ENCODE results near the gene RGL1. TPM values are rescaled to one million over a fixed set of nuclear protein-coding genes. Genes with fewer than 3 reads are reported as not detected.

The RGL1 gene
- total RNA-seq, 1 donor from 2014 or later = 5.9 TPM

GRCh38 chr1:183862967-183863366, 58.0 kb downstream of the RGL1 start:
- Mint-ChIP-seq H3K27me3 (no peaks in the 10 kb centered on the region), H3K36me3 (ENCODE audit: insufficient read depth) (peaks cover 1% of the 10 kb centered on the region), H3K9me3 (ENCODE audit: low read depth) (no peaks in the 10 kb centered on the region), H3K27ac (no peak overlapping the region), H3K4me1 (ENCODE audit: low read depth) (peaks cover 1% of the 10 kb centered on the region), H3K4me3 (ENCODE audit: low read depth) (no peak overlapping the region)
- no peak for TF ChIP-seq CTCF (IDR thresholded peaks at IDR 0.05; ENCODE audit: unreplicated experiment)
- DNase-seq (ENCODE audit: low spot score, unreplicated experiment) = no peak

DNA sequence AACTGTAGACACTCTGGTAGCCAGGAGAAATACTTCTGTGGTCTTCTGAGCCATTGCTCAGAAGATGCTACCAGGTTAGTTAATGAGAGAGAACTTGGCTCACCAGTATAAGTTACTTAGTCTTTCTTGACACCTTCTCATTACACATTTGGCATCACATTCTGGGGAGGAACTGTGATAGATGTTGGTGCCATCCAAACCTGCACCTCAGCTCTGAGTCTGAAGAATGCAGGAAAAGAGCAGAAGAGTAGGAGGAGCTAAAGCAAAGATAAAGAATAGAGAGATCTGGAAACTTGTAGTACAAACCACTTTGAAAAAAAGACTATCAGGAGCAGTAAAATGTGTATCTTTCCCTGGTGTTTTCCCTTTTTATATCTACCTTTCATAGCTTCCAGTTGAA, 58.9 kb downstream of the RGL1 start:
- no peak for DNase-seq (ENCODE audit: low spot score, unreplicated experiment)
- H3K4me3 Mint-ChIP-seq (ENCODE audit: low read depth) = no peak overlapping the region
- H3K27ac Mint-ChIP-seq = no peak overlapping the region
- peaks cover 1% of the 10 kb centered on the region for H3K4me1 Mint-ChIP-seq (ENCODE audit: low read depth)
- no peaks in the 10 kb centered on the region for H3K9me3 Mint-ChIP-seq (ENCODE audit: low read depth)
- no peak for TF ChIP-seq CTCF (IDR thresholded peaks at IDR 0.05; ENCODE audit: unreplicated experiment)
- H3K27me3 Mint-ChIP-seq = no peaks in the 10 kb centered on the region
- H3K36me3 Mint-ChIP-seq (ENCODE audit: insufficient read depth) = peaks cover 1% of the 10 kb centered on the region

DNA sequence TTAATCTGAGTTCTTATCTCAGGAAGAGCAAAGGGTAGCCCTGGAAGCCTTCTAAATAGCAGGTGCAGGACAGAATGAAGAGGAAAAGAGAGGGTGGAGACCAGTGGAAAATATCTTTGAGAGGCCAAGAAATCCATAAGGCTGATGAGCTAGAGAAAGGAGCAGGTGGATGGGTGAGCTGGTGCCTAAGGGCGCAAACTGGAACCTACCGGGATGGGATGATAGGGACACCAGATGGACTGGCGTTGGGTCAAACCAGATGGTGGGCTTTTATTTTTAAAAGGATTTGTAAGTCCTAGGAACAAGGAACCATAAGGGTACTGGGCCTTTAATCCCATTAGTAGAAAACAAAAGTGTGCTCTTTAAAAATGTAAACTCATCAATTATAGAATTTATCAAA, 59.7 kb downstream of the RGL1 start:
- TF ChIP-seq CTCF (IDR thresholded peaks at IDR 0.05; ENCODE audit: unreplicated experiment) = no peak
- H3K27ac Mint-ChIP-seq = no peak overlapping the region
- H3K4me1 Mint-ChIP-seq (ENCODE audit: low read depth) = no peaks in the 10 kb centered on the region
- no peaks in the 10 kb centered on the region for H3K36me3 Mint-ChIP-seq (ENCODE audit: insufficient read depth)
- H3K9me3 Mint-ChIP-seq (ENCODE audit: low read depth) = no peaks in the 10 kb centered on the region
- no peak for DNase-seq (ENCODE audit: low spot score, unreplicated experiment)
- no peak overlapping the region for H3K4me3 Mint-ChIP-seq (ENCODE audit: low read depth)
- H3K27me3 Mint-ChIP-seq = no peaks in the 10 kb centered on the region

DNA sequence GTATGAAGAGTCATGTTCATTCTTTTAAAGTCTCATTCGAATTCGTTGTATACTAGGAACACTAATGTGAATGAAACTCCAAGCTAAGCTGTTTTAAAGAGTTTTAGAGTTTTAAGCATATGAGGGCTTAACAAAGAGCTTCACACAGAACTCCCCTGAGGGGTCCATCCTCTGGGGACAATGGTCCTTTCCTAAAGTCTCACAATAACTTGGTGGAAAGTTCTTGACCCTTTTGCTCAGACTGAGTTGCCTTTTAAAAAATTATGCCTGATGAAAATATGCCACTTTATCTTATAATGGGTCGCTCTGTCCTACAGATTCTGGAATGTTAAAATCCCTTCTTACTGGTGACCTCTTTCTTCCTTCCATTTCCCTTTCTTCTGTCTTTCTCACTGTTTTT, 64.3 kb downstream of the RGL1 start:
- Mint-ChIP-seq H3K9me3 (ENCODE audit: low read depth) (no peaks in the 10 kb centered on the region), H3K27me3 (no peaks in the 10 kb centered on the region), H3K27ac (no peak overlapping the region), H3K4me3 (ENCODE audit: low read depth) (no peak overlapping the region), H3K36me3 (ENCODE audit: insufficient read depth) (no peaks in the 10 kb centered on the region), H3K4me1 (ENCODE audit: low read depth) (peaks cover 13% of the 10 kb centered on the region)
- TF ChIP-seq CTCF (IDR thresholded peaks at IDR 0.05; ENCODE audit: unreplicated experiment) = no peak
- DNase-seq (ENCODE audit: low spot score, unreplicated experiment) = no peak

DNA sequence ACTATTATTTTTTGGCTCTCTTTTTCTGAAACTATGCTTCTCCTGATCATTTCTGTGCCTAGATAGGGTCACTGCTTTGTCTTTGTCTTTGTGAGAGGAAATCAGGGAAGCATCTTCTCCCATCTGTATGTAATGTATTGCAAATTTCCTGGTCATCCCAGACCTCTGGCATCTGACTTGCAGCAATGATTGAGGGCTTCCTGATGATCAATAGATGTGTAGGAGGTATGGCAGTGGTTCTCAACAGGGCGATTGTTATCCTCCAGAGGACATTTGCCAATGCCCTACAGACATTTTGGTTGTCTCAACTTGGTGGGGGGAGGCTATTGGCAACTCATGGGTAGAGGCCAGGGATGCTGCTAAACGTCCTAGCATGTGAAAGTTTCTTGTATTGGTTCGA, 64.7 kb downstream of the RGL1 start:
- Mint-ChIP-seq H3K27ac (no peak overlapping the region), H3K4me3 (ENCODE audit: low read depth) (no peak overlapping the region), H3K4me1 (ENCODE audit: low read depth) (peaks cover 16% of the 10 kb centered on the region), H3K27me3 (no peaks in the 10 kb centered on the region), H3K36me3 (ENCODE audit: insufficient read depth) (no peaks in the 10 kb centered on the region), H3K9me3 (ENCODE audit: low read depth) (no peaks in the 10 kb centered on the region)
- no peak for DNase-seq (ENCODE audit: low spot score, unreplicated experiment)
- TF ChIP-seq CTCF (IDR thresholded peaks at IDR 0.05; ENCODE audit: unreplicated experiment) = no peak
